ENCODE data around the gene FOXP2. TPM values are rescaled to one million over a fixed set of nuclear protein-coding genes. Genes with fewer than 3 reads are reported as not detected.
A peak's percentile ranks its signal among the peaks of the same experiment; 100 is the strongest.

Gene FOXP2
- total and polyA plus RNA-seq, 4 donors, result 1.2 to 7.4 (median 5.7) TPM

DNA sequence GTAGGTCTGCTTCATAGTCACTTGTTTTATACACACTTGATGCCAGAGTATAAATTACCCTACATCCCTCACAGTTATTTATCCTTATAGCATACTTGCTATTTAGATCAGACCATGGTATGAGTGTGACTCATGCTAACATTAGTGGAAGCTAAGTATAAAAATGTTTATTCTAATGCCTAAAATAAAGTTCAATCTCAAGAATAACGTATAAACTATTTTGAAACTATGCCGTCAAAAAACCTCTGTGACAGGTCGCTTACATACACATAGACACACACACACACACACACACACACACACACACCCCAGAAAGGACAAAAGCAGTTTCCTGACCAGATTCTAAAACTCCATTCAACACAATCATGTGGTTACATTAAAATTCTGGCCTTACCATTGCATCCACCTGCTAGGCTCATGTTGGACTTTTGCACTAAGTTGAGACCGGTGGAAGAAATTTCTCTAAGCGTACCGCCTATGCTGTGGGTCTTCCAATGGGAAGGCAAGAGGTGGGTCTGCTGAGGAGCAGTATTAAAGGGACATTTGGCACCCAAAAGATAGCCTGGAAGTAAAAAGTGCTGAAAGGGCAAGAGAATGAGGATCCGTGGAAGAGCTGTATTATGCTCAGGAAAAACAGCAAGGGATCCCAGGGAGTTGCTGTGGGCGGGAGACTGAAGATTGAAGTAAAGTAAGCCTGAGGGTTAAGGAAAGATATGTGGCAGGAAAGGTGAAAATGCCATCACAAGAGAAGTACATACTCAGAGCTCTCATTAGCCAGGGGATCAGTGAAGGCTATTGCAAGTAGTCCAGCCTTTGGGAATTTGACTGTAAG, 5.0 kb downstream of the FOXP2 start:
- no peak overlapping the region for H3K9ac ChIP-seq (ENCODE audit: low read depth in 1 of 2, low read length in 2 of 2)
- H3K4me1 ChIP-seq (ENCODE audit: control insufficient read depth in 4 of 4, insufficient read depth in 4 of 4, low read length in 3 of 4), result peaks cover 0 to 8% (median 3%) of the 10 kb centered on the region in 4 donors
- no peak overlapping the region for H3K4me3 ChIP-seq (ENCODE audit: low read depth in 1 of 3, low read length in 3 of 3)
- H3K27me3 ChIP-seq (ENCODE audit: control insufficient read depth in 4 of 4, insufficient read depth in 4 of 4, low read length in 3 of 4), result no peaks in the 10 kb centered on the region
- no peak for DNase-seq (ENCODE audit: low spot score)
- no peaks in the 10 kb centered on the region for H3K9me3 ChIP-seq (ENCODE audit: control insufficient read depth in 4 of 4, low read length in 3 of 4)
- no peak for TF ChIP-seq YY1 (IDR thresholded peaks at IDR 0.05)
- no peak for TF ChIP-seq JUND (IDR thresholded peaks at IDR 0.05)
- peak in 1 of 2 donors; percentile 78 for TF ChIP-seq HNF4A (conservative IDR thresholded peaks at IDR 0.05)
- TF ChIP-seq RXRA (IDR thresholded peaks at IDR 0.05), result no peak
- TF ChIP-seq FOXA1 (IDR thresholded peaks at IDR 0.05), result no peak
- TF ChIP-seq ATF3 (IDR thresholded peaks at IDR 0.05), result no peak
- TF ChIP-seq NR2F2 (IDR thresholded peaks at IDR 0.05), result no peak
- no peak for TF ChIP-seq ZBTB33 (IDR thresholded peaks at IDR 0.05)
- TF ChIP-seq FOXA2 (IDR thresholded peaks at IDR 0.05), result no peak
- no peak for TF ChIP-seq RAD21 (IDR thresholded peaks at IDR 0.05)
- TF ChIP-seq, protein P1, sequence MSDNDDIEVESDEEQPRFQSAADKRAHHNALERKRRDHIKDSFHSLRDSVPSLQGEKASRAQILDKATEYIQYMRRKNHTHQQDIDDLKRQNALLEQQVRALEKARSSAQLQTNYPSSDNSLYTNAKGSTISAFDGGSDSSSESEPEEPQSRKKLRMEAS (IDR thresholded peaks at IDR 0.05), result no peak
- TF ChIP-seq, protein P2, sequence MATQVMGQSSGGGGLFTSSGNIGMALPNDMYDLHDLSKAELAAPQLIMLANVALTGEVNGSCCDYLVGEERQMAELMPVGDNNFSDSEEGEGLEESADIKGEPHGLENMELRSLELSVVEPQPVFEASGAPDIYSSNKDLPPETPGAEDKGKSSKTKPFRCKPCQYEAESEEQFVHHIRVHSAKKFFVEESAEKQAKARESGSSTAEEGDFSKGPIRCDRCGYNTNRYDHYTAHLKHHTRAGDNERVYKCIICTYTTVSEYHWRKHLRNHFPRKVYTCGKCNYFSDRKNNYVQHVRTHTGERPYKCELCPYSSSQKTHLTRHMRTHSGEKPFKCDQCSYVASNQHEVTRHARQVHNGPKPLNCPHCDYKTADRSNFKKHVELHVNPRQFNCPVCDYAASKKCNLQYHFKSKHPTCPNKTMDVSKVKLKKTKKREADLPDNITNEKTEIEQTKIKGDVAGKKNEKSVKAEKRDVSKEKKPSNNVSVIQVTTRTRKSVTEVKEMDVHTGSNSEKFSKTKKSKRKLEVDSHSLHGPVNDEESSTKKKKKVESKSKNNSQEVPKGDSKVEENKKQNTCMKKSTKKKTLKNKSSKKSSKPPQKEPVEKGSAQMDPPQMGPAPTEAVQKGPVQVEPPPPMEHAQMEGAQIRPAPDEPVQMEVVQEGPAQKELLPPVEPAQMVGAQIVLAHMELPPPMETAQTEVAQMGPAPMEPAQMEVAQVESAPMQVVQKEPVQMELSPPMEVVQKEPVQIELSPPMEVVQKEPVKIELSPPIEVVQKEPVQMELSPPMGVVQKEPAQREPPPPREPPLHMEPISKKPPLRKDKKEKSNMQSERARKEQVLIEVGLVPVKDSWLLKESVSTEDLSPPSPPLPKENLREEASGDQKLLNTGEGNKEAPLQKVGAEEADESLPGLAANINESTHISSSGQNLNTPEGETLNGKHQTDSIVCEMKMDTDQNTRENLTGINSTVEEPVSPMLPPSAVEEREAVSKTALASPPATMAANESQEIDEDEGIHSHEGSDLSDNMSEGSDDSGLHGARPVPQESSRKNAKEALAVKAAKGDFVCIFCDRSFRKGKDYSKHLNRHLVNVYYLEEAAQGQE (IDR thresholded peaks at IDR 0.05), result no peak
- TF ChIP-seq SP1 (IDR thresholded peaks at IDR 0.05), result peak; percentile 18
- no peak for TF ChIP-seq GABPA (IDR thresholded peaks at IDR 0.05 in 1 of 2, conservative IDR thresholded peaks at IDR 0.05 in 1 of 2)
- TF ChIP-seq, protein P3, sequence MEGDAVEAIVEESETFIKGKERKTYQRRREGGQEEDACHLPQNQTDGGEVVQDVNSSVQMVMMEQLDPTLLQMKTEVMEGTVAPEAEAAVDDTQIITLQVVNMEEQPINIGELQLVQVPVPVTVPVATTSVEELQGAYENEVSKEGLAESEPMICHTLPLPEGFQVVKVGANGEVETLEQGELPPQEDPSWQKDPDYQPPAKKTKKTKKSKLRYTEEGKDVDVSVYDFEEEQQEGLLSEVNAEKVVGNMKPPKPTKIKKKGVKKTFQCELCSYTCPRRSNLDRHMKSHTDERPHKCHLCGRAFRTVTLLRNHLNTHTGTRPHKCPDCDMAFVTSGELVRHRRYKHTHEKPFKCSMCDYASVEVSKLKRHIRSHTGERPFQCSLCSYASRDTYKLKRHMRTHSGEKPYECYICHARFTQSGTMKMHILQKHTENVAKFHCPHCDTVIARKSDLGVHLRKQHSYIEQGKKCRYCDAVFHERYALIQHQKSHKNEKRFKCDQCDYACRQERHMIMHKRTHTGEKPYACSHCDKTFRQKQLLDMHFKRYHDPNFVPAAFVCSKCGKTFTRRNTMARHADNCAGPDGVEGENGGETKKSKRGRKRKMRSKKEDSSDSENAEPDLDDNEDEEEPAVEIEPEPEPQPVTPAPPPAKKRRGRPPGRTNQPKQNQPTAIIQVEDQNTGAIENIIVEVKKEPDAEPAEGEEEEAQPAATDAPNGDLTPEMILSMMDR (IDR thresholded peaks at IDR 0.05; ENCODE audit: low read depth, low read length, missing input control), result no peak
- peak; percentile 7 for TF ChIP-seq HNF4G (IDR thresholded peaks at IDR 0.05)
- TF ChIP-seq EGR1 (IDR thresholded peaks at IDR 0.05; ENCODE audit: low read depth in 2 of 2), result no peak
- TF ChIP-seq TAF1 (conservative IDR thresholded peaks at IDR 0.05), result no peak
- H3K27ac ChIP-seq (ENCODE audit: low read depth in 1 of 2, low read length in 2 of 2), result no peak overlapping the region
- 83% methylated on average over 8 of the region's 8 CpGs for WGBS
- no peaks in the 10 kb centered on the region for H3K36me3 ChIP-seq (ENCODE audit: control insufficient read depth in 4 of 4, insufficient read depth in 3 of 4, low read depth in 1 of 4, low read length in 3 of 4)
